B cell (primary cell): ENCODE data around the gene TMC8. TPM values are rescaled to one million over a fixed set of nuclear protein-coding genes. Genes with fewer than 3 reads are reported as not detected.
"Not testable (repeated sequence)": the region's sequence is repeated elsewhere in the genome, so short reads cannot be mapped to it uniquely, and the experiment has no call there.

Source experiments
- ATAC-seq: fragments of 200-7000 bp; cut with Tn5 transposase; one replicate; pipeline ENCODE4 v1.10.0; 2021; ENCODE audit warnings: low read depth, mild to moderate bottlenecking, moderate number of reproducible peaks, moderate library complexity
- CTCF ChIA-PET: fragments of 350-600 bp; sonication (Branson Sonifier 250); formaldehyde crosslinking; loops from one replicate; lab custom pipeline; 2021; ENCODE audit warnings: antibody characterized with exemption, inconsistent platforms; lab: Charles Lee
- POLR2A ChIA-PET: fragments of 350-600 bp; sonication (Branson Sonifier 250); formaldehyde crosslinking; loops from one replicate; lab custom pipeline; 2021; ENCODE audit warnings: antibody characterized with exemption; lab: Charles Lee
- DNase-seq: peaks from one replicate; pipeline ENCODE4 v3.0.0; 2013
- H2AFZ ChIP-seq: 2 replicates; pipeline ENCODE4 v1.6.1; 2012; ENCODE audit warnings: mild to moderate bottlenecking, low read depth, low read length; ENCODE audit not compliant: insufficient read depth, poor library complexity, severe bottlenecking
- H3K27ac ChIP-seq, 2 donors: 1 replicate in 1 of 2; 2 replicates in 1 of 2; pipeline ENCODE4 v1.5.1; 2012 to 2013; ENCODE audit warnings: low read length in 2 of 2, mild to moderate bottlenecking in 2 of 2, moderate library complexity in 1 of 2
- H3K27me3 ChIP-seq, 4 experiments: fragments of 200-600 bp in 1 of 4; sonication (generic) in 1 of 4; replicated peaks in 1 of 4; 1 replicate in 2 of 4; 2 replicates in 2 of 4; pipeline versions ENCODE4 v1.6.1 to v1.7.0; 2013 to 2016; ENCODE audit warnings: low read length in 3 of 4, mild to moderate bottlenecking in 2 of 4, mixed read lengths in 1 of 4, moderate library complexity in 1 of 4; ENCODE audit not compliant: insufficient read depth in 4 of 4, control insufficient read depth in 3 of 4; ENCODE audit errors: control extremely low read depth in 1 of 4
- H3K36me3 ChIP-seq, 2 experiments: replicated peaks in 1 of 2; 1 replicate in 1 of 2; 2 replicates in 1 of 2; pipeline versions ENCODE4 v1.6.1 to v1.7.1; 2013; ENCODE audit warnings: low read length in 1 of 2; ENCODE audit not compliant: insufficient read depth in 2 of 2, control insufficient read depth in 1 of 2; ENCODE audit errors: control extremely low read depth in 1 of 2, extremely low read depth in 1 of 2
- H3K4me1 ChIP-seq, 2 donors: fragments of 200-600 bp in 1 of 2; sonication (generic) in 1 of 2; 1 replicate in 1 of 2; 2 replicates in 1 of 2; pipeline versions ENCODE4 v1.5.1 to v1.6.1; 2013 to 2017; ENCODE audit warnings: low read length in 2 of 2; ENCODE audit not compliant: control insufficient read depth in 2 of 2, insufficient read depth in 2 of 2
- H3K4me2 ChIP-seq: replicated peaks from 2 replicates; pipeline ENCODE3; 2012; ENCODE audit warnings: mild to moderate bottlenecking, low read depth, low read length; ENCODE audit not compliant: poor library complexity, severe bottlenecking
- H3K4me3 ChIP-seq, 5 experiments: fragments of 200-600 bp in 1 of 5; sonication (generic) in 1 of 5; 1 replicate in 3 of 5; 2 replicates in 2 of 5; pipeline versions ENCODE4 v1.5.1 to v1.7.0; 2011 to 2016; ENCODE audit warnings: low read length in 4 of 5, mild to moderate bottlenecking in 4 of 5, low read depth in 2 of 5, control low read depth in 1 of 5, moderate library complexity in 1 of 5; ENCODE audit not compliant: insufficient read depth in 1 of 5; ENCODE audit errors: control extremely low read depth in 1 of 5, extremely low read depth in 1 of 5
- H3K79me2 ChIP-seq: fragments of 200-600 bp; sonication (generic); one replicate; pipeline ENCODE4 v1.6.0; 2016; ENCODE audit warnings: low read length; ENCODE audit not compliant: control insufficient read depth, insufficient read depth
- H3K9ac ChIP-seq: fragments of 200-600 bp; sonication (generic); 2 replicates; pipeline ENCODE4 v1.6.1; 2017; ENCODE audit warnings: mild to moderate bottlenecking, low read length, moderate library complexity
- H3K9me3 ChIP-seq, 3 donors: one replicate each; pipeline versions ENCODE4 v1.6.1 to v1.7.1; 2013; ENCODE audit warnings: low read length in 2 of 3; ENCODE audit not compliant: control insufficient read depth in 2 of 3, insufficient read depth in 1 of 3; ENCODE audit errors: control extremely low read depth in 1 of 3
- H4K20me1 ChIP-seq: 2 replicates; pipeline ENCODE4 v1.6.0; 2012; ENCODE audit warnings: mild to moderate bottlenecking, low read length; ENCODE audit not compliant: insufficient read depth, control insufficient read depth, poor library complexity, severe bottlenecking
- H3K27ac Mint-ChIP-seq: one replicate; pipeline ENCODE4 v1.8.0; 2021; ENCODE audit warnings: mixed read lengths
- H3K27me3 Mint-ChIP-seq: one replicate; pipeline ENCODE4 v1.8.0; 2021; ENCODE audit warnings: mixed read lengths
- H3K4me1 Mint-ChIP-seq: one replicate; pipeline ENCODE4 v1.8.0; 2021; ENCODE audit warnings: mixed read lengths
- H3K4me3 Mint-ChIP-seq: one replicate; pipeline ENCODE4 v1.8.0; 2021; ENCODE audit warnings: mixed read lengths
- H3K9me3 Mint-ChIP-seq: one replicate; pipeline ENCODE4 v1.8.0; 2022; ENCODE audit warnings: mixed read lengths; ENCODE audit not compliant: insufficient read depth
- CTCF ChIP-seq: fragments of 200-600 bp; IDR thresholded peaks from one replicate; pipeline ENCODE4 v1.8.0; 2022; ENCODE audit warnings: antibody characterized with exemption, mild to moderate bottlenecking
- EZH2 ChIP-seq: IDR thresholded peaks from 2 replicates; pipeline ENCODE4 v1.6.1; 2012; ENCODE audit warnings: borderline replicate concordance, low read depth, mild to moderate bottlenecking, moderate library complexity, low read length; ENCODE audit not compliant: insufficient read depth, poor library complexity, severe bottlenecking
- WGBS: methylation state at CpG from one replicate; pipeline ENCODE4 v1.1.5; 2013; ENCODE audit warnings: missing lambda C conversion rate; ENCODE audit not compliant: insufficient coverage; 5-methylcytosine and 5-hydroxymethylcytosine counted together
- intact Hi-C: fragments of 100-400 bp; cut with micrococcal nuclease; formaldehyde crosslinking; loops from one replicate; pipeline ENCODE4 v1.10.0; 2022
- polyA plus RNA-seq: library from polyadenylated mRNA; depleted of rRNA; stranded (reverse); fragments of >200 nt; gene quantifications from 2 replicates; pipeline ENCODE4 v1.2.3, GENCODE V29; 2012
- total RNA-seq, 2 donors: library from RNA; stranded (reverse); fragments of 120-200 nt in 1 of 2; gene quantifications; 1 replicate in 1 of 2; 2 replicates in 1 of 2; pipeline versions ENCODE4 v1.2.3 to v1.2.4, GENCODE V29; 2013 to 2022

TMC8 gene
- total and polyA plus RNA-seq, 2 donors (not counting 1 experiment from before 2014, with no cell fraction given) = 235 to 352 TPM

GRCh38 chr17:78138204-78139060 lies 7.9 kb downstream of the TMC8 start:
- Histone ChIP-seq H2AFZ (no peak overlapping the region), H3K4me2 (peak overlapping the region; percentile 57), H4K20me1 (peaks cover 45% of the 10 kb centered on the region), H3K79me2 (peaks cover 36% of the 10 kb centered on the region), H3K27ac (peak overlapping the region; percentile 4 to 62), H3K27me3 (no peaks in the 10 kb centered on the region), H3K9ac (no peak overlapping the region), H3K4me3 (no peak overlapping the region), H3K36me3 (peaks cover 0 to 70% of the 10 kb centered on the region in 2 experiments), H3K9me3 (peaks cover 0 to 10% (median 0%) of the 10 kb centered on the region in 3 donors), H3K4me1 (peaks cover 67 to 93% of the 10 kb centered on the region in 2 donors)
- Mint-ChIP-seq H3K27me3 (no peaks in the 10 kb centered on the region), H3K9me3 (no peaks in the 10 kb centered on the region), H3K27ac (peak overlapping the region; percentile 87), H3K4me1 (peaks cover 82% of the 10 kb centered on the region), H3K4me3 (peak overlapping the region; percentile 54)
- ChIA-PET CTCF (interaction anchor here (0.7 to 14.1 kb wide), 14 partner anchors 10 to 111 kb away, joined by 3 to 357 read pairs (median 14); partner anchors contain the start of genes C17orf99, SYNGR2, TK1 and TMC6), POLR2A (interaction anchor here (0.5 to 22.6 kb wide), 9 partner anchors 9 to 1696 kb away, joined by 3 to 432 read pairs (median 10); partner anchors contain the start of genes SYNGR2, TMC6 and TMC8)
- 85% methylated on average over 6 of the region's 17 CpGs for WGBS
- DNase-seq (no peak), ATAC-seq (no peak)
- TF ChIP-seq EZH2 = no peak
- no peak for TF ChIP-seq CTCF
- intact Hi-C loops = loop anchor here (10.0 kb wide), 1 partner anchor 1696 kb away; the partner anchor contains the start of gene CBX4

GRCh38 chr17:78139861-78140168 lies 9.2 kb downstream of the TMC8 start:
- peak overlapping the region; percentile 43 to 51 for H3K27ac ChIP-seq
- ChIA-PET POLR2A (interaction anchor here (0.7 to 22.6 kb wide), 9 partner anchors 11 to 133 kb away, joined by 3 to 432 read pairs (median 4); partner anchors contain the start of genes SYNGR2, TMC6 and TMC8), CTCF (interaction anchor here (0.8 to 14.1 kb wide), 7 partner anchors 10 to 111 kb away, joined by 3 to 357 read pairs (median 4); partner anchors contain the start of genes SYNGR2, TK1 and TMC8)
- peaks cover 0 to 10% (median 0%) of the 10 kb centered on the region in 3 donors for H3K9me3 ChIP-seq
- H3K27me3 ChIP-seq, DNase-seq, H2AFZ ChIP-seq, ATAC-seq, H3K9ac ChIP-seq, H3K9me3 Mint-ChIP-seq, H3K4me3 ChIP-seq, H3K4me3 Mint-ChIP-seq, H3K27me3 Mint-ChIP-seq: not testable (repeated sequence)
- 86% methylated on average over 12 of the region's 12 CpGs for WGBS
- H3K4me1 ChIP-seq = peaks cover 67 to 93% of the 10 kb centered on the region in 2 donors
- peaks cover 27% of the 10 kb centered on the region for H3K79me2 ChIP-seq
- intact Hi-C loops = loop anchor here (1.0 to 10.0 kb wide), 9 partner anchors 8 to 1695 kb away; partner anchors contain the start of genes AFMID, BIRC5, CBX4 and SYNGR2
- H4K20me1 ChIP-seq = peaks cover 32% of the 10 kb centered on the region
- Mint-ChIP-seq H3K27ac (peak overlapping the region; percentile 73), H3K4me1 (peaks cover 82% of the 10 kb centered on the region)
- peaks cover 0 to 58% of the 10 kb centered on the region in 2 experiments for H3K36me3 ChIP-seq
- peak overlapping the region; percentile 43 for H3K4me2 ChIP-seq
